ENCODE results near the gene C1orf21.

The C1orf21 gene

GRCh38 chr1:184520336-184520735, 133.5 kb downstream of the C1orf21 start:
- DNase-seq (ENCODE audit: low spot score), result no peak

GRCh38 chr1:184524248-184524647, 137.4 kb downstream of the C1orf21 start:
- DNase-seq (ENCODE audit: low spot score), result no peak

- DNase-seq (ENCODE audit: low spot score), result no peak
These were observed 140.6 kb downstream of the C1orf21 start for GRCh38 chr1:184527402-184527801.

GRCh38 chr1:184530226-184530625, 143.4 kb downstream of the C1orf21 start:
- DNase-seq (ENCODE audit: low spot score), result no peak

- no peak for DNase-seq (ENCODE audit: low spot score)
These were observed 144.5 kb downstream of the C1orf21 start for GRCh38 chr1:184531296-184531695.

GRCh38 chr1:184532199-184532598, 145.4 kb downstream of the C1orf21 start:
- DNase-seq (ENCODE audit: low spot score), result no peak

GRCh38 chr1:184533049-184533448, 146.2 kb downstream of the C1orf21 start:
- DNase-seq (ENCODE audit: low spot score), result no peak

- DNase-seq (ENCODE audit: low spot score), result no peak
These were observed 147.1 kb downstream of the C1orf21 start for GRCh38 chr1:184533915-184534314.

- DNase-seq (ENCODE audit: low spot score), result no peak
These were observed 147.9 kb downstream of the C1orf21 start for GRCh38 chr1:184534690-184535089.

GRCh38 chr1:184535191-184535970, 148.6 kb downstream of the C1orf21 start:
- no peak for DNase-seq (ENCODE audit: low spot score)

GRCh38 chr1:184536246-184536985, 149.6 kb downstream of the C1orf21 start:
- no peak for DNase-seq (ENCODE audit: low spot score)

- DNase-seq (ENCODE audit: low spot score), result no peak
These were observed 152.8 kb downstream of the C1orf21 start for GRCh38 chr1:184539580-184539979.

- no peak for DNase-seq (ENCODE audit: low spot score)
These were observed 154.8 kb downstream of the C1orf21 start for GRCh38 chr1:184541537-184542152.

GRCh38 chr1:184542291-184542690, 155.5 kb downstream of the C1orf21 start:
- no peak for DNase-seq (ENCODE audit: low spot score)

GRCh38 chr1:184545601-184546000, 158.8 kb downstream of the C1orf21 start:
- no peak for DNase-seq (ENCODE audit: low spot score)

GRCh38 chr1:184552446-184552845, 165.6 kb downstream of the C1orf21 start:
- DNase-seq (ENCODE audit: low spot score), result no peak

- no peak for DNase-seq (ENCODE audit: low spot score)
These were observed 167.0 kb downstream of the C1orf21 start for GRCh38 chr1:184553845-184554244.

- DNase-seq (ENCODE audit: low spot score), result no peak
These were observed 169.1 kb downstream of the C1orf21 start for GRCh38 chr1:184555665-184556641.

- no peak for DNase-seq (ENCODE audit: low spot score)
These were observed 169.8 kb downstream of the C1orf21 start for GRCh38 chr1:184556665-184557064.

- no peak for DNase-seq (ENCODE audit: low spot score)
These were observed 170.9 kb downstream of the C1orf21 start for GRCh38 chr1:184557423-184558347.

GRCh38 chr1:184558691-184559090, 171.9 kb downstream of the C1orf21 start:
- no peak for DNase-seq (ENCODE audit: low spot score)

Data from hematopoietic multipotent progenitor cell treated with erythropoietin and hydrocortisone succinate and interleukin-3 and kit ligand, for 15 days (in vitro differentiated cells).